NCI-H1417 (cell line): ENCODE results near the gene XYLB.

Source experiments
- DNase-seq, 3 experiments: peaks; one replicate each; lab custom pipeline; 2025; lab: John Stamatoyannopoulos, UW

XYLB gene

GRCh38 chr3:38364721-38365400 is 18.3 kb downstream of the XYLB start:
- DNase-seq, result no peak

- no peak for DNase-seq
These were observed 19.0 kb downstream of the XYLB start for GRCh38 chr3:38365469-38366062.

GRCh38 chr3:38366082-38366481 is 19.5 kb downstream of the XYLB start:
- DNase-seq, result no peak

- no peak for DNase-seq
These were observed 21.2 kb downstream of the XYLB start for GRCh38 chr3:38367779-38368178.

- DNase-seq, result no peak
These were observed 21.7 kb downstream of the XYLB start for GRCh38 chr3:38368238-38368637.

- DNase-seq, result no peak
These were observed 22.6 kb downstream of the XYLB start for GRCh38 chr3:38369186-38369585.

- DNase-seq, result no peak
These were observed 23.6 kb downstream of the XYLB start for GRCh38 chr3:38370149-38370548.

GRCh38 chr3:38370861-38371260 is 24.3 kb downstream of the XYLB start:
- no peak for DNase-seq

GRCh38 chr3:38371541-38372213 is 25.1 kb downstream of the XYLB start:
- no peak for DNase-seq

- DNase-seq, result no peak
These were observed 25.6 kb downstream of the XYLB start for GRCh38 chr3:38372214-38372601.

- no peak for DNase-seq
These were observed 27.6 kb downstream of the XYLB start for GRCh38 chr3:38374221-38374620.

GRCh38 chr3:38375072-38375471 is 28.5 kb downstream of the XYLB start:
- DNase-seq, result no peak

- no peak for DNase-seq
These were observed 29.0 kb downstream of the XYLB start for GRCh38 chr3:38375488-38376097.

- DNase-seq, result no peak
These were observed 29.7 kb downstream of the XYLB start for GRCh38 chr3:38376098-38376816.

GRCh38 chr3:38379201-38379770 is 32.7 kb downstream of the XYLB start:
- no peak for DNase-seq

- no peak for DNase-seq
These were observed 36.0 kb downstream of the XYLB start for GRCh38 chr3:38382506-38383080.

GRCh38 chr3:38383156-38383875 is 36.7 kb downstream of the XYLB start:
- no peak for DNase-seq

- DNase-seq, result no peak
These were observed 40.6 kb downstream of the XYLB start for GRCh38 chr3:38386992-38387750.

- DNase-seq, result no peak
These were observed 41.3 kb downstream of the XYLB start for GRCh38 chr3:38387862-38388261.

- no peak for DNase-seq
These were observed 46.1 kb downstream of the XYLB start for GRCh38 chr3:38392604-38393163.
